DND-41 (cell line): ENCODE data around the gene NDE1.

Experiments
- ATAC-seq: fragments of 200-7000 bp; cut with Tn5 transposase; 3 replicates; pipeline ENCODE4 v1.9.1; 2021; ENCODE audit warnings: low read depth; ENCODE audit not compliant: insufficient read depth
- DNase-seq: peaks from one replicate; pipeline ENCODE4 v3.0.0-alpha.2; 2020
- H2AFZ ChIP-seq: 2 replicates; pipeline ENCODE4 v1.6.0; 2012; ENCODE audit warnings: low read depth, low read length
- H3K27ac ChIP-seq: 2 replicates; pipeline ENCODE4 v1.5.1; 2012; ENCODE audit warnings: low read length, inconsistent platforms
- H3K27me3 ChIP-seq: fragments of 200-600 bp; sonication (generic); 2 replicates; pipeline ENCODE4 v1.6.0; 2012; ENCODE audit warnings: low read length, mild to moderate bottlenecking, inconsistent platforms; ENCODE audit not compliant: insufficient read depth, poor library complexity
- H3K36me3 ChIP-seq: 2 replicates; pipeline ENCODE4 v1.5.1; 2012; ENCODE audit warnings: low read length, inconsistent platforms; ENCODE audit not compliant: insufficient read depth
- H3K4me1 ChIP-seq: 2 replicates; pipeline ENCODE4 v1.5.1; 2012; ENCODE audit warnings: mild to moderate bottlenecking, low read length; ENCODE audit not compliant: insufficient read depth
- H3K4me2 ChIP-seq: 2 replicates; pipeline ENCODE4 v1.6.0; 2012; ENCODE audit warnings: mild to moderate bottlenecking, moderate library complexity, low read length, inconsistent platforms; ENCODE audit not compliant: insufficient read depth
- H3K4me3 ChIP-seq, 2 experiments: fragments of 200-600 bp in 1 of 2; shearing (Covaris generic) in 1 of 2; 2 replicates each; pipeline ENCODE4 v1.5.1; 2012 to 2016; ENCODE audit warnings: inconsistent platforms in 2 of 2, low read length in 2 of 2, mild to moderate bottlenecking in 2 of 2, low read depth in 1 of 2, moderate library complexity in 1 of 2
- H3K79me2 ChIP-seq: 2 replicates; pipeline ENCODE4 v1.6.0; 2012; ENCODE audit warnings: low read length, inconsistent platforms; ENCODE audit not compliant: insufficient read depth
- H3K9ac ChIP-seq: 2 replicates; pipeline ENCODE4 v1.6.0; 2012; ENCODE audit warnings: low read depth, mild to moderate bottlenecking, inconsistent platforms, low read length, moderate library complexity
- H3K9me3 ChIP-seq: 2 replicates; pipeline ENCODE4 v1.5.1; 2012; ENCODE audit warnings: low read length, moderate library complexity, mild to moderate bottlenecking, inconsistent platforms; ENCODE audit not compliant: insufficient read depth, severe bottlenecking
- H4K20me1 ChIP-seq: 2 replicates; pipeline ENCODE4 v1.6.0; 2012; ENCODE audit warnings: low read length; ENCODE audit not compliant: insufficient read depth
- CTCF ChIP-seq: IDR thresholded peaks from 2 replicates; pipeline ENCODE4 v1.5.1; 2012; ENCODE audit warnings: borderline replicate concordance, low read length, moderate library complexity, mild to moderate bottlenecking; ENCODE audit not compliant: poor library complexity, severe bottlenecking; ENCODE audit errors: extremely low read depth
- EZH2 ChIP-seq: IDR thresholded peaks from 3 replicates; pipeline ENCODE4 v1.6.1; 2012; ENCODE audit warnings: borderline replicate concordance, low read depth, mild to moderate bottlenecking, moderate library complexity, low read length, inconsistent platforms; ENCODE audit not compliant: severe bottlenecking

NDE1 gene

GRCh38 chr16:15620611-15621195 is 29.3 kb upstream of the NDE1 start:
- TF ChIP-seq CTCF (no peak), EZH2 (no peak)
- ATAC-seq (no peak), DNase-seq (no peak)
- Histone ChIP-seq H3K9me3 (no peaks in the 10 kb centered on the region), H3K4me1 (no peaks in the 10 kb centered on the region), H3K27ac (no peak overlapping the region), H4K20me1 (no peaks in the 10 kb centered on the region), H3K79me2 (no peaks in the 10 kb centered on the region), H3K4me3 (no peak overlapping the region), H3K36me3 (peaks cover 94% of the 10 kb centered on the region), H3K4me2 (no peak overlapping the region), H2AFZ (no peak overlapping the region), H3K27me3 (no peaks in the 10 kb centered on the region), H3K9ac (no peak overlapping the region)

GRCh38 chr16:15621456-15621855 is 28.6 kb upstream of the NDE1 start:
- H3K4me1 ChIP-seq, result no peaks in the 10 kb centered on the region
- TF ChIP-seq EZH2 (no peak), CTCF (no peak)
- DNase-seq (no peak), ATAC-seq (no peak)
- H3K4me2 ChIP-seq, result no peak overlapping the region
- H3K79me2 ChIP-seq, result 0 out of 2 replicates have a peak, but pooled peaks cover 2% of the 10 kb centered on the region
- no peak overlapping the region for H2AFZ ChIP-seq
- no peaks in the 10 kb centered on the region for H3K27me3 ChIP-seq
- H3K36me3 ChIP-seq, result peaks cover 94% of the 10 kb centered on the region
- no peak overlapping the region for H3K9ac ChIP-seq
- H4K20me1 ChIP-seq, result no peaks in the 10 kb centered on the region
- H3K27ac ChIP-seq, result no peak overlapping the region
- H3K4me3 ChIP-seq, result no peak overlapping the region
- H3K9me3 ChIP-seq, result no peaks in the 10 kb centered on the region

GRCh38 chr16:15621889-15622288 is 28.2 kb upstream of the NDE1 start:
- Histone ChIP-seq H3K27me3 (no peaks in the 10 kb centered on the region), H3K4me3 (no peak overlapping the region), H3K79me2 (0 out of 2 replicates have a peak, but pooled peaks cover 2% of the 10 kb centered on the region), H3K4me2 (no peak overlapping the region), H3K27ac (no peak overlapping the region), H3K36me3 (peaks cover 94% of the 10 kb centered on the region), H3K4me1 (no peaks in the 10 kb centered on the region), H4K20me1 (no peaks in the 10 kb centered on the region), H3K9me3 (no peaks in the 10 kb centered on the region), H3K9ac (no peak overlapping the region), H2AFZ (no peak overlapping the region)
- DNase-seq (no peak), ATAC-seq (no peak)
- no peak for TF ChIP-seq CTCF
- TF ChIP-seq EZH2, result no peak

- 0 out of 2 replicates have a peak, but pooled peaks cover under 1% of the 10 kb centered on the region for H3K4me1 ChIP-seq
- H3K27ac ChIP-seq, result no peak overlapping the region
- no peak for TF ChIP-seq CTCF
- TF ChIP-seq EZH2, result no peak
These were observed 18.2 kb upstream of the NDE1 start for GRCh38 chr16:15631730-15632409.

More at GRCh38 chr16:15631730-15632409, 18.2 kb upstream of the NDE1 start:
- no peaks in the 10 kb centered on the region for H3K9me3 ChIP-seq
- H3K36me3 ChIP-seq, result peaks cover 73% of the 10 kb centered on the region
- peaks cover 3% of the 10 kb centered on the region; the same call in 1 of the 2 replicates for H4K20me1 ChIP-seq
- no peak overlapping the region for H3K4me2 ChIP-seq
- ATAC-seq (no peak), DNase-seq (no peak)
- peaks cover 16% of the 10 kb centered on the region for H3K79me2 ChIP-seq
- H3K27me3 ChIP-seq, result no peaks in the 10 kb centered on the region
- no peak overlapping the region for H3K4me3 ChIP-seq
- H3K9ac ChIP-seq, result no peak overlapping the region
- no peak overlapping the region for H2AFZ ChIP-seq
